Aorta (tissue), 5 donors: ENCODE results near the gene SEMA4A. TPM values are rescaled to one million over a fixed set of nuclear protein-coding genes. Genes with fewer than 3 reads are reported as not detected.
A peak's percentile ranks its signal among the peaks of the same experiment; 100 is the strongest.
"Not testable (repeated sequence)": the region's sequence is repeated elsewhere in the genome, so short reads cannot be mapped to it uniquely, and the experiment has no call there.

ENCODE experiments used
- ATAC-seq: fragments of 200-7000 bp; cut with Tn5 transposase; one replicate; pipeline ENCODE4 v1.9.1; 2022; ENCODE audit warnings: moderate library complexity; ENCODE audit not compliant: low FRiP score
- DNase-seq, 2 donors: peaks; one replicate each; pipeline ENCODE4 v3.0.0-alpha.2; 2020
- H3K27ac ChIP-seq, 2 donors: one replicate each; pipeline ENCODE4 v1.5.1; 2013; ENCODE audit warnings: low read length in 2 of 2, mild to moderate bottlenecking in 2 of 2, moderate library complexity in 2 of 2, control low read depth in 1 of 2, inconsistent platforms in 1 of 2, low read depth in 1 of 2
- H3K27me3 ChIP-seq, 2 donors: one replicate each; pipeline ENCODE4 v1.6.1; 2013; ENCODE audit warnings: control low read depth in 1 of 2, low read length in 1 of 2, mild to moderate bottlenecking in 1 of 2, moderate library complexity in 1 of 2; ENCODE audit not compliant: insufficient read depth in 2 of 2, control insufficient read depth in 1 of 2
- H3K36me3 ChIP-seq, 2 donors: one replicate each; pipeline ENCODE4 v1.6.1; 2013; ENCODE audit warnings: control low read depth in 1 of 2, low read length in 1 of 2, mild to moderate bottlenecking in 1 of 2; ENCODE audit not compliant: insufficient read depth in 2 of 2, control insufficient read depth in 1 of 2
- H3K4me1 ChIP-seq, 2 donors: one replicate each; pipeline ENCODE4 v1.6.1; 2013; ENCODE audit warnings: low read length in 2 of 2, control low read depth in 1 of 2, mild to moderate bottlenecking in 1 of 2, moderate library complexity in 1 of 2; ENCODE audit not compliant: insufficient read depth in 2 of 2, control insufficient read depth in 1 of 2
- H3K4me3 ChIP-seq, 2 donors: one replicate each; pipeline ENCODE4 v1.5.1; 2013; ENCODE audit warnings: low read length in 2 of 2, control low read depth in 1 of 2, mild to moderate bottlenecking in 1 of 2
- H3K9me3 ChIP-seq: one replicate; pipeline ENCODE4 v1.6.1; 2013; ENCODE audit warnings: mild to moderate bottlenecking, low read length; ENCODE audit not compliant: control insufficient read depth
- WGBS, 2 donors: extraction: QIAGEN DNeasy Blood & Tissue Kit; methylation state at CpG; one replicate each; pipeline ENCODE4 v1.1.7; 2013; 5-methylcytosine and 5-hydroxymethylcytosine counted together
- intact Hi-C, 2 donors: fragments of 100-400 bp; cut with DNase I; formaldehyde crosslinking; loops; one replicate each; pipeline versions ENCODE4 v1.14.2 to v1.15.0; 2022
- polyA plus RNA-seq, 2 donors: library from polyadenylated mRNA; stranded (reverse); fragments of 200-250 nt; gene quantifications; one replicate each; pipeline ENCODE4 v1.2.3, GENCODE V29; 2013
- total RNA-seq, 2 donors: library from RNA; stranded (reverse); fragmentation: NEBNext Ultra II Directional; extraction: Animal tissue kit (Norgen Biotek cat#: 25700); gene quantifications; one replicate each; pipeline ENCODE4 v1.2.1, GENCODE V29; 2021
- donor health status: healthy with polysubstance abuse.
- donor health status: Bipolar disorder and iron deficiency.
- donor health status: DM: no; HTN: no; CAD: no.
- donor health status: DM: no; HTN: no; CAD: no.
- donor health status: DM: yes; HTN: yes; CAD: no.

SEMA4A gene
- total and polyA plus RNA-seq, 4 donors = 3.0 to 20.0 (median 6.8) TPM

- H3K4me3 ChIP-seq = peak overlapping the region; percentile 60 to 99
- no peaks in the 10 kb centered on the region for H3K9me3 ChIP-seq
- DNase-seq (peak; percentile 48 to 63), ATAC-seq (no peak)
- H3K4me1 ChIP-seq = no peaks in the 10 kb centered on the region
- intact Hi-C loops = no loop called here
- peak overlapping the region in 1 of 2 donors; percentile 69 for H3K27ac ChIP-seq
- no peaks in the 10 kb centered on the region for H3K36me3 ChIP-seq
- WGBS, 2 donors = 7 to 9% methylated on average over 13 of the region's 13 CpGs
- no peaks in the 10 kb centered on the region for H3K27me3 ChIP-seq
Measured at GRCh38 chr1:156117414-156118176, 35.8 kb upstream of the SEMA4A start.

DNA sequence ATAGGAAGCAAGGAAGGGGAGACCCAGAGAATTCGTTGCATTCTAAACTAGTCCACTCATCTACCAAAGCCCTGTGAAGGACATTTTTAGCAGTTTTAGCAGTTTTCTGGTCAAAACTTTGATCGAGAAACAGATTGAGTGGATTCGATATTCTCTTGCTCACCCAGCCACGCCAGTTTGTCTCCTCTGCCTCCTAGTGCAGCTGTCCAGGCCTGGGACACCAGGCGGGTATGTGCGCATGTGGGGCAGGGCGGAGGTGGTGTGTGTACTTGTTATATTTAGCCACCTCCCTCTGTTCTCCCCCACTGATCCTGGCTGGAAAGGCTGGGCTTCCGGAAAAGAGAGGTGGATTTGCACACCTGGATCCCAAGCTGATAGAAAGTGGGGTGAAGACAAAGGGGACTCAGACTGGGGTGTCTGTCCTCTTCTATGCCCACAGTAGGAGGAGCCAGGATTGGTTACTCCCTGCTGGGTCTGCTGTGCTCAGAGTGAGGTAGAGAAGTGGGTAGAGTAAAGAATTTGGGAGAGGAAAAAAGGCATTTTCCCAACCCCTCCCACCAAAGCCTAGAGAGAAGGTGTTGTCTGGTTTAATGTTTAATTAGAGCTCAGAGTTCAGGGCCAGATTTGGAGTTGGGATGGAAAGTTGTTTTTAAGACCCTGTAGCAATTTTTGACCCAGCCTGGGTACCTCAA is 35.1 kb upstream of the SEMA4A start:
- no peak for ATAC-seq
- Histone ChIP-seq H3K4me3 (peak overlapping the region; percentile 60 to 99), H3K9me3 (no peaks in the 10 kb centered on the region), H3K27ac (peak overlapping the region in 1 of 2 donors; percentile 69), H3K27me3 (no peaks in the 10 kb centered on the region), H3K4me1 (no peaks in the 10 kb centered on the region), H3K36me3 (no peaks in the 10 kb centered on the region)
- WGBS, 2 donors = 1 to 3% methylated on average over 8 of the region's 8 CpGs
- intact Hi-C loops = no loop called here
- peak; percentile 56 to 86 for DNase-seq

DNA sequence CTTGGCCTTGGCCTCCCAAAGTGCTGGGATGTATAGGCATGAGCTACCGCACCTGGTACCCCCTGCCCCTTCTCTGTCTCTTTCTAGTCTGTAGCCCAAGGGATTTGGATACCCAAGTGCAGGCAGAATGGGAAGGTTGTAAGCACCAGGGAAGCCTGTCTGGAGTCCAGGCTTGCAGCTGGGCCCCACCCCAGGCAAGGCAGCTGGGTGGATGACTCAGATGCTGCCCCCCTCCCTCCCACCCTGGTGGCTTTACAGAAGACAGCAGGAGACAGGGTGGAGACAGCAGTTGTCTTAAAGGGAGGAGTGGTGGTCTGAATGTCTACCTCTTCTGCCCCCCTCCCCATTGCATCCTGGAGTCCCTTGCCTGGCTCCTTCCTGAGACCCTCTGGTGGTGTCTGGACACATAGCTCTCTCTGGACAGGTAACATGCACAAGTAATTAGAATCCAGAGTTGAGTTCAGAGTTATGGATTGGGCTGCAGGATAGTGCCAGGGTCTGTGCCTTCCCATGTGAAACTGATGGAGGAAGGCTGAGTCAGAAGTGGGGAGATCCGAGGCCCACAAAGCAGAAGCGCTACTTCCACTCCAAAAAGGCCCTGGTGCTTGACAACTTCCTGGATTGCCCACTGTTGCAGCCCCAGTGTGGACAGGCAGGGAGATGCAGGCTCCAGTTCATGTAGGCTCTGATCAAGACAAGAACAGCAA is 33.7 kb upstream of the SEMA4A start:
- WGBS, 2 donors = 19 to 24% methylated on average over 3 of the region's 3 CpGs
- H3K36me3 ChIP-seq = no peaks in the 10 kb centered on the region
- H3K27ac ChIP-seq = peak overlapping the region; percentile 3 to 73
- H3K4me1 ChIP-seq = no peaks in the 10 kb centered on the region
- intact Hi-C loops = loop anchor here in 1 of 2 donors (10.0 kb wide), 1 partner anchor 145 kb away; the partner anchor contains the start of gene ARHGEF2
- peak overlapping the region; percentile 3 to 4 for H3K4me3 ChIP-seq
- peak in 1 of 2 donors; percentile 75 for DNase-seq
- no peaks in the 10 kb centered on the region for H3K27me3 ChIP-seq
- no peak for ATAC-seq
- no peaks in the 10 kb centered on the region for H3K9me3 ChIP-seq

DNA sequence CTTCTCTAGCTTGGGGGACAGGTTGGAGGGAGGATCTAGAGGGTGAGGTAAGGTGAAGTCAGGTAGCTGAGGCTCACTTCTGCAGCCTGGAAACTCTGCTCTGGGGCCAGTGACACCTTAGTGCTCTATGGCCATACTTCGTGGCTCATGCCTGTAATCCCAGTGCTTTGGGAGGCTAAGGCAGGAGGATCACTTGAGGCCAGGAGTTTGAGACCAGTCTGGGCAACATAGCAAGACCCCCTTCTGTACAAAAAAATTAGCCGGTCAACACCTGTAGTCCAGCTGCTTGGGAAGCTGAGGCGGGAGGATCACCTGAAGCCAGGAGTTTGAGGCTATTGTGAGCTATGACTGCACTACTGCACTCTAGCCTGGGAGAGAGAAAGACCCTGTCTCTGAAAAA is 33.1 kb upstream of the SEMA4A start:
- WGBS, 2 donors = 42 to 48% methylated on average over 3 of the region's 3 CpGs
- ATAC-seq (no peak), DNase-seq (no peak)
- Histone ChIP-seq H3K9me3 (no peaks in the 10 kb centered on the region), H3K36me3 (no peaks in the 10 kb centered on the region), H3K4me3 (peak overlapping the region; percentile 0 to 4), H3K4me1 (no peaks in the 10 kb centered on the region), H3K27me3 (no peaks in the 10 kb centered on the region), H3K27ac (peak overlapping the region in 1 of 2 donors; percentile 73)
- intact Hi-C loops = loop anchor here in 1 of 2 donors (10.0 kb wide), 1 partner anchor 146 kb away; the partner anchor contains the start of gene ARHGEF2

GRCh38 chr1:156121005-156121404 is 32.4 kb upstream of the SEMA4A start:
- peak overlapping the region; percentile 30 to 79 for H3K27ac ChIP-seq
- not testable (repeated sequence) for H3K4me1 ChIP-seq, ATAC-seq, DNase-seq, H3K27me3 ChIP-seq, H3K36me3 ChIP-seq, H3K9me3 ChIP-seq
- intact Hi-C loops = loop anchor here in 1 of 2 donors (10.0 kb wide), 1 partner anchor 146 kb away; the partner anchor contains the start of gene ARHGEF2
- 1 to 6% methylated on average over 4 of the region's 4 CpGs for WGBS, 2 donors
- peak overlapping the region in 1 of 2 donors; percentile 0 for H3K4me3 ChIP-seq

DNA sequence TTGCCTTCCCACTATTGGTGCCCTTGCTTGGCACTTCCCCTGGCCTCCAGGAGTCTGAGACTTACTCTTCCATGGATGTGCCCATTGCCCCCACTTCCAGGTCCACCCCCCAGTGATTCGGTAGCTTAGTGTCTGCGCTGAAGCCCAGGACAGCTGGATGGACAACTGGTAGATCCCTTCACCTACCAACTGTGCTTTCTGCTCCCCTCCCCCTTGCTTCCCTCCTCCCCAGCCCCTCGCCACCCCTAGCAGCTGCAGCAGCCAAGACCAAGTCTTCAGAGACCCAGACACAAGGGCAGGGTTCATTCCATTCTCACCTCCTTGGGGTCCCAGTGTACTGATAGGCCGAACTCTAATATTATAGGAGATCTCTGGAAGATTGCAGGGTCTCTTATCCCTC is 31.9 kb upstream of the SEMA4A start:
- ATAC-seq (no peak), DNase-seq (no peak)
- intact Hi-C loops = loop anchor here in 1 of 2 donors (10.0 kb wide), 1 partner anchor 147 kb away; the partner anchor contains the start of gene ARHGEF2
- Histone ChIP-seq H3K4me1 (no peaks in the 10 kb centered on the region), H3K27ac (peak overlapping the region; percentile 30 to 79), H3K36me3 (no peaks in the 10 kb centered on the region), H3K27me3 (no peaks in the 10 kb centered on the region), H3K4me3 (no peak overlapping the region), H3K9me3 (no peaks in the 10 kb centered on the region)
- 35 to 41% methylated on average over 4 of the region's 4 CpGs for WGBS, 2 donors

- intact Hi-C loops = loop anchor here in 1 of 2 donors (10.0 kb wide), 1 partner anchor 147 kb away; the partner anchor contains the start of gene ARHGEF2
Measured at GRCh38 chr1:156122086-156122485, 31.3 kb upstream of the SEMA4A start.

More at GRCh38 chr1:156122086-156122485, 31.3 kb upstream of the SEMA4A start:
- 4 to 5% methylated on average over 4 of the region's 4 CpGs for WGBS, 2 donors
- ATAC-seq (no peak), DNase-seq (no peak)
- Histone ChIP-seq H3K4me3 (peak overlapping the region; percentile 21 to 40), H3K36me3 (no peaks in the 10 kb centered on the region), H3K4me1 (no peaks in the 10 kb centered on the region), H3K27me3 (no peaks in the 10 kb centered on the region), H3K27ac (peak overlapping the region in 1 of 2 donors; percentile 91), H3K9me3 (no peaks in the 10 kb centered on the region)
